Activated CD8-positive, alpha-beta T cell treated with anti-CD3 and anti-CD28 coated beads, Interleukin-2, amount 10 ng/mL, durations not matched to agents 7 days and 5 days (primary cell): Measurements from ENCODE around the gene TSPAN4. TPM values are rescaled to one million over a fixed set of nuclear protein-coding genes. Genes with fewer than 3 reads are reported as not detected.

ENCODE experiments used
- ATAC-seq: fragments of 150-1000 bp; cut with Tn5 transposase; one replicate; pipeline ENCODE4 v1.10.0; 2021; ENCODE audit warnings: moderate library complexity
- CTCF ChIA-PET: fragments of 350-600 bp; sonication (Branson Sonifier 250); formaldehyde crosslinking; loops from one replicate; lab custom pipeline; 2021; ENCODE audit warnings: antibody characterized with exemption; lab: Charles Lee
- POLR2A ChIA-PET: fragments of 350-600 bp; sonication (Branson Sonifier 250); formaldehyde crosslinking; loops from one replicate; lab custom pipeline; 2021; ENCODE audit warnings: antibody characterized with exemption; lab: Charles Lee
- DNase-seq: peaks from one replicate; pipeline ENCODE4 v3.0.0-alpha.2; 2020
- H3K27ac Mint-ChIP-seq: one replicate; pipeline ENCODE4 v1.8.0; 2021; ENCODE audit warnings: mild to moderate bottlenecking, mixed read lengths
- H3K27me3 Mint-ChIP-seq: one replicate; pipeline ENCODE4 v1.8.0; 2021; ENCODE audit warnings: low read depth, mixed read lengths
- H3K36me3 Mint-ChIP-seq: one replicate; pipeline ENCODE4 v1.8.0; 2021; ENCODE audit warnings: low read depth, mixed read lengths
- H3K4me1 Mint-ChIP-seq: one replicate; pipeline ENCODE4 v1.8.0; 2021; ENCODE audit warnings: low read depth, mixed read lengths
- H3K4me3 Mint-ChIP-seq: one replicate; pipeline ENCODE4 v1.8.0; 2021; ENCODE audit warnings: mild to moderate bottlenecking, mixed read lengths
- H3K9me3 Mint-ChIP-seq: one replicate; pipeline ENCODE4 v1.8.0; 2022; ENCODE audit warnings: mixed read lengths; ENCODE audit not compliant: insufficient read depth
- total RNA-seq, 2 experiments: library from RNA; stranded (reverse); gene quantifications; one replicate each; pipeline ENCODE4 v1.2.3, GENCODE V29; 2021

The TSPAN4 gene
- total RNA-seq, 2 experiments from 2014 or later: 20.0 to 21.7 TPM

- Mint-ChIP-seq H3K36me3 (no peaks in the 10 kb centered on the region), H3K27me3 (peaks cover 5% of the 10 kb centered on the region), H3K4me1 (peaks cover 20% of the 10 kb centered on the region), H3K9me3 (no peaks in the 10 kb centered on the region), H3K27ac (no peak overlapping the region), H3K4me3 (no peak overlapping the region)
- DNase-seq: no peak
- CTCF ChIA-PET: interaction anchor here (1.5 to 3.7 kb wide), 3 partner anchors 52 to 204 kb away, joined by 3 to 28 read pairs (median 7); partner anchors contain the start of gene CHID1
- POLR2A ChIA-PET: interaction anchor here (1.6 kb wide), 1 partner anchor 10 kb away, joined by 3 read pairs; no protein-coding TSS in a partner anchor
- ATAC-seq: no peak
Measured at GRCh38 chr11:846496-847098, 3.9 kb downstream of the TSPAN4 start.

GRCh38 chr11:847876-848275, 5.2 kb downstream of the TSPAN4 start:
- Mint-ChIP-seq H3K9me3 (no peaks in the 10 kb centered on the region), H3K4me3 (no peak overlapping the region), H3K27me3 (peaks cover 5% of the 10 kb centered on the region), H3K36me3 (no peaks in the 10 kb centered on the region), H3K4me1 (peaks cover 20% of the 10 kb centered on the region), H3K27ac (no peak overlapping the region)
- DNase-seq (no peak), ATAC-seq (no peak)
- ChIA-PET POLR2A (no interaction called here), CTCF (interaction anchor here (1.1 to 3.7 kb wide), 5 partner anchors 9 to 206 kb away, joined by 3 to 28 read pairs (median 4); no protein-coding TSS in a partner anchor)

GRCh38 chr11:848380-848931, 5.8 kb downstream of the TSPAN4 start:
- ChIA-PET CTCF (interaction anchor here (0.6 to 3.7 kb wide), 8 partner anchors 8 to 206 kb away, joined by 3 to 28 read pairs (median 3); partner anchors contain the start of gene CRACR2B), POLR2A (no interaction called here)
- peak; percentile 75 for DNase-seq
- H3K4me3 Mint-ChIP-seq: no peak overlapping the region
- peaks cover 5% of the 10 kb centered on the region for H3K27me3 Mint-ChIP-seq
- no peaks in the 10 kb centered on the region for H3K36me3 Mint-ChIP-seq
- no peak overlapping the region for H3K27ac Mint-ChIP-seq
- no peaks in the 10 kb centered on the region for H3K9me3 Mint-ChIP-seq
- peak; percentile 64 for ATAC-seq
- peaks cover 17% of the 10 kb centered on the region for H3K4me1 Mint-ChIP-seq

- H3K9me3 Mint-ChIP-seq: no peaks in the 10 kb centered on the region
- ChIA-PET CTCF (interaction anchor here (0.6 to 3.7 kb wide), 6 partner anchors 22 to 202 kb away, joined by 3 to 28 read pairs (median 3); partner anchors contain the start of gene CRACR2B), POLR2A (no interaction called here)
- H3K4me1 Mint-ChIP-seq: peaks cover 10% of the 10 kb centered on the region
- peak overlapping the region; percentile 61 for H3K4me3 Mint-ChIP-seq
- no peak overlapping the region for H3K27ac Mint-ChIP-seq
- ATAC-seq (peak; percentile 25), DNase-seq (no peak)
- no peaks in the 10 kb centered on the region for H3K36me3 Mint-ChIP-seq
- H3K27me3 Mint-ChIP-seq: peaks cover 5% of the 10 kb centered on the region
Measured at GRCh38 chr11:849104-849824, 6.6 kb downstream of the TSPAN4 start.

GRCh38 chr11:849951-850774, 7.5 kb downstream of the TSPAN4 start:
- POLR2A ChIA-PET: no interaction called here
- Mint-ChIP-seq H3K4me1 (peaks cover 8% of the 10 kb centered on the region), H3K27ac (no peak overlapping the region), H3K27me3 (peaks cover 5% of the 10 kb centered on the region), H3K4me3 (no peak overlapping the region), H3K36me3 (no peaks in the 10 kb centered on the region), H3K9me3 (no peaks in the 10 kb centered on the region)
- DNase-seq (no peak), ATAC-seq (no peak)
- CTCF ChIA-PET: no interaction called here

GRCh38 chr11:850775-851763, 8.4 kb downstream of the TSPAN4 start:
- Mint-ChIP-seq H3K9me3 (no peaks in the 10 kb centered on the region), H3K4me3 (no peak overlapping the region), H3K27me3 (peaks cover 5% of the 10 kb centered on the region), H3K4me1 (peaks cover 8% of the 10 kb centered on the region), H3K27ac (no peak overlapping the region), H3K36me3 (no peaks in the 10 kb centered on the region)
- ATAC-seq (no peak), DNase-seq (no peak)
- ChIA-PET CTCF (no interaction called here), POLR2A (no interaction called here)

GRCh38 chr11:852762-853161, 10.1 kb downstream of the TSPAN4 start:
- CTCF ChIA-PET: no interaction called here
- Mint-ChIP-seq H3K4me3 (no peak overlapping the region), H3K9me3 (no peaks in the 10 kb centered on the region), H3K4me1 (peaks cover 8% of the 10 kb centered on the region), H3K27me3 (peaks cover 5% of the 10 kb centered on the region), H3K36me3 (no peaks in the 10 kb centered on the region), H3K27ac (no peak overlapping the region)
- ATAC-seq (no peak), DNase-seq (no peak)
- POLR2A ChIA-PET: no interaction called here

- H3K4me3 Mint-ChIP-seq: no peak overlapping the region
- no peaks in the 10 kb centered on the region for H3K9me3 Mint-ChIP-seq
- CTCF ChIA-PET: no interaction called here
- DNase-seq (no peak), ATAC-seq (no peak)
- H3K27ac Mint-ChIP-seq: no peak overlapping the region
- peaks cover 2% of the 10 kb centered on the region for H3K4me1 Mint-ChIP-seq
- no peaks in the 10 kb centered on the region for H3K27me3 Mint-ChIP-seq
- POLR2A ChIA-PET: no interaction called here
- no peaks in the 10 kb centered on the region for H3K36me3 Mint-ChIP-seq
Measured at GRCh38 chr11:853682-854448, 11.2 kb downstream of the TSPAN4 start.

GRCh38 chr11:854601-855329, 12.1 kb downstream of the TSPAN4 start:
- ChIA-PET CTCF (no interaction called here), POLR2A (no interaction called here)
- Mint-ChIP-seq H3K9me3 (no peaks in the 10 kb centered on the region), H3K36me3 (no peaks in the 10 kb centered on the region), H3K27me3 (no peaks in the 10 kb centered on the region), H3K4me1 (no peaks in the 10 kb centered on the region), H3K4me3 (no peak overlapping the region), H3K27ac (no peak overlapping the region)
- no peak for DNase-seq
- no peak for ATAC-seq

- Mint-ChIP-seq H3K4me3 (no peak overlapping the region), H3K9me3 (no peaks in the 10 kb centered on the region), H3K27ac (no peak overlapping the region), H3K27me3 (no peaks in the 10 kb centered on the region), H3K36me3 (no peaks in the 10 kb centered on the region), H3K4me1 (no peaks in the 10 kb centered on the region)
- POLR2A ChIA-PET: no interaction called here
- CTCF ChIA-PET: no interaction called here
- ATAC-seq (no peak), DNase-seq (no peak)
Measured at GRCh38 chr11:855330-855674, 12.7 kb downstream of the TSPAN4 start.
